ENCODE measurements around the gene C1QB.

- no peak for TF ChIP-seq MAZ (CRISPR knock-in tag; conservative IDR thresholded peaks at IDR 0.05 in 1 of 2, IDR thresholded peaks at IDR 0.05 in 1 of 2)
- TF ChIP-seq PCBP1 (IDR thresholded peaks at IDR 0.05; ENCODE audit: low read depth, low read length, poor library complexity, severe bottlenecking): no peak
- no peak for TF ChIP-seq MYC (IDR thresholded peaks at IDR 0.05; ENCODE audit: low read depth, low read length)
- no peak for TF ChIP-seq MYC (CRISPR knock-in tag; IDR thresholded peaks at IDR 0.05; ENCODE audit: borderline replicate concordance, low read depth)
- TF ChIP-seq SPI1 (IDR thresholded peaks at IDR 0.05; ENCODE audit: borderline replicate concordance, low read depth, low read length): no peak
- 0 out of 6 replicates have a peak, but pooled peaks of 2 of the 3 experiments have one; percentile 2 to 20 for TF ChIP-seq CTCF (IDR thresholded peaks at IDR 0.05 in 2 of 3, conservative IDR thresholded peaks at IDR 0.05 in 1 of 3; ENCODE audit: insufficient read depth in 2 of 3, low read depth in 1 of 3, low read length in 3 of 3)
- no peak for TF ChIP-seq PHF8 (IDR thresholded peaks at IDR 0.05; ENCODE audit: borderline replicate concordance, low read length)
- no peak for TF ChIP-seq RAD21 (CRISPR knock-in tag; conservative IDR thresholded peaks at IDR 0.05 in 1 of 2, IDR thresholded peaks at IDR 0.05 in 1 of 2)
- TF ChIP-seq ZSCAN29 (IDR thresholded peaks at IDR 0.05): no peak
- TF ChIP-seq MEIS2 (IDR thresholded peaks at IDR 0.05; ENCODE audit: partially characterized antibody): no peak
- no peak for TF ChIP-seq RBM39 (optimal IDR thresholded peaks at IDR 0.05; ENCODE audit: low read depth, low read length)
- no peak for TF ChIP-seq GTF2F1 (IDR thresholded peaks at IDR 0.05; ENCODE audit: low read depth, low read length)
- TF ChIP-seq JUND (IDR thresholded peaks at IDR 0.05; ENCODE audit: borderline replicate concordance, low read depth, low read length): no peak
- no peak for TF ChIP-seq JUND (tag; IDR thresholded peaks at IDR 0.05; ENCODE audit: borderline replicate concordance, low read depth, low read length)
- TF ChIP-seq ZNF121 (CRISPR knock-in tag; conservative IDR thresholded peaks at IDR 0.05): no peak
- TF ChIP-seq ELF4 (CRISPR knock-in tag; IDR thresholded peaks at IDR 0.05): no peak
Measured at GRCh38 chr1:22654692-22655091, 1.7 kb downstream of the C1QB start.

Measured in K562 (cell line).